HG02678 (cell line): ENCODE measurements around the gene TNRC6A.

Source experiments
- ATAC-seq: cut with Tn5 transposase; IDR thresholded peaks from one replicate; pipeline ENCODE4 v1.9.1; 2021; ENCODE audit warnings: mild to moderate bottlenecking, moderate library complexity; ENCODE audit not compliant: unreplicated experiment

The TNRC6A gene

GRCh38 chr16:24755201-24755874, 25.9 kb downstream of the TNRC6A start:
- no peak for ATAC-seq

DNA sequence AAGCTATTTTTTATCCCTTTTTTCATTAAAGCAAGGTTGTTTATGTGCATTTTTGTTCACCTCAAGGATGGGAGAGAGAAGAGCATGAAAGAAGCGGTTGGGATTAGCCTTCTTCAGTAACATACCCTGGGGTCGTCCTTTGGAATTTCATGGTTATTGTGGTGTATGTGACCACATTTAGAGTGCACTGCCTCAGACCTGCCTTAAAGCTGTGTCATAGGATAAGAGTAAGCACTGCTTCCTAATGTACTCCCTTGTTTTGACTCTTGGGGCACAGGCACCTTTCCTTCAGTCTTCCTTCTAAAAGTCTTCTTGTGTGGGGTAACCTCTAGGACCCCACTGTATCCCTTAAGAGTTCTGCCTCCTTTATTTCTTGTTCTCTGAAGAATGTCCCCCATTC, 28.9 kb downstream of the TNRC6A start:
- no peak for ATAC-seq

- no peak for ATAC-seq
Observed at GRCh38 chr16:24759006-24759405, 29.6 kb downstream of the TNRC6A start.

GRCh38 chr16:24761526-24761925, 32.1 kb downstream of the TNRC6A start:
- no peak for ATAC-seq

DNA sequence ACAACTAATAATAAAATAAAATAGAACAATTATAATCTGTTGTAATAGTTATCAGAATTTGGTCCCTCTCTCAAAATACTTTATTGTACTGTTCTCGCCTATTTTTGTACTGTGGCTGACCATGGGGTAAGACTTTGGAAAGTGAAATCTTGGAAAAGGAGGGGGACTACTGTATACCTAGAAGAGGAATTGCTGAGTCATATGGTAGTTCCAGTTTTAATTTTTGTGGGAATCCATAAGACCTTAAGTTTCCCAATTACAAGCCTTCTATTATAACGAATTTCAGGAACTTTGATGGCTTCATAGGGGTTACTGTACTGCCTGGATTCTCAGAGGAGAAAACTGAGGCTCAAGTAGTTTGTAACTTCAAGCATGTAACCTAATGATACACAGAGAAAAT, 35.5 kb downstream of the TNRC6A start:
- no peak for ATAC-seq

GRCh38 chr16:24766057-24766456, 36.6 kb downstream of the TNRC6A start:
- no peak for ATAC-seq

DNA sequence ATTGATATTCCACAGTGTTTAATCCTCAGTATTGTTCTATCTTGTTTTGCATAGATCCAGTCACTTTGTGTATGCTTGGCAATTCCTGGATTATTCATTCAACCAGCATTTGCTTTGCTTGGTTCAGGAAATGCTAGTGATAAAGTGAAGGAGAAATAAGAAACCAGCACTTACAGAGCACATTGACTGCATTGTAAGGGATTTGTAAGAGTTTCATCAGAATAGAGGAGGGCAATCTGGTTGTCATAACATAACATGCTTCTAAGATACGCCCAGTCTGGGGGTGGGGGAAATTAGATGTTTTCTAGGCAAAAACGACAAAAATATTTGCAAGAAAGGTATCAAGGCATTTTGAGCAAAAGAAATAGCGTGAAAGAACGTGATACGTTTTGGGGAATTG, 40.4 kb downstream of the TNRC6A start:
- ATAC-seq, result no peak

DNA sequence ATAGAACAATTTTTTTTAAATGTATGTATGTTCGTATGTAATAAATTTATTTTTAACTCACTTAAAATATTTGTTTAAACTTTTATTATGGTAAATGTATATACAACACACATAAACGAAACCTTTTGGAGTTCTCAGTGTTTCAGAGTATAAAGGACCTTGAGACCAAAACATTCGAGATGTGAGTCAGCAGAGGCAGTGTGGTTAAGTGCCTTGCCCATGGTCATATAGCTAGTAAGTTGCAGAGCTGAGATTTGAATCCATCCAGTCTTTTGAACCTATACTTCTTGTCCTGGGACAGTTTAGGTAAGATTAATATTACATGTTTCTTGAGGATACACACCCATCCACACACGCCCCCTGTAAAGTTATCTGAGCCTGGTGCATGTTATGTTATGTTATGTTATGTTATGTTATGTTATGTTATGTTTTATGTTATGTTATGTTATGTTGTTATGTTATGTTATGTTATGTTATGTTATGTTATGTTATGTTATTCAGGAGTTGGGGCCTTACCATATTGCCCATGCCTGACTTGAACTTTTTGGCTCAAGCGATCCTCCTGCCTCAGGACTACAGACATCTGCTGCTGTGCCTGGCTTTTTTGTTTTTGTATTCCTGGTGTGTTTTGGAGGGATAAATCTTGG, 41.8 kb downstream of the TNRC6A start:
- ATAC-seq, result no peak

GRCh38 chr16:24771779-24772157, 42.3 kb downstream of the TNRC6A start:
- no peak for ATAC-seq

- no peak for ATAC-seq
Observed at GRCh38 chr16:24773771-24774427, 44.4 kb downstream of the TNRC6A start.

DNA sequence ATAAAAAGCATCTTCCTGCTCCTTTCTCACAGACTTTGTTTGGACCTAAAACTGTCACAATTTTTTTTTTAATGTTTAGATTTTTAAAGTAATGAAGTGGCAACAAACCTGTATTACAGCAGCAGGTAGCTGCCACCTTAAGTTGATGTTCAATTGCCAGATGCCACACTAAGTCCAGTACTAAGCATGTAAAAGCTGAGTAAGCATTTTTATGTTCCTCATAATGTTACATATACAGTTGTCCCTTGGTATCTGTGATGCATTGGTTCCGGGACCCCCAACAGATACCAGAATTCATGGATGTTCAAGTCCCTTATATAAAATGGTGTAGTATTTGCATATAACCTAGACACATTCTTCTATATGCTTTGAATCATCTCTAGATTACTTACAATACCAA, 45.1 kb downstream of the TNRC6A start:
- no peak for ATAC-seq

GRCh38 chr16:24775455-24775854, 46.0 kb downstream of the TNRC6A start:
- no peak for ATAC-seq

DNA sequence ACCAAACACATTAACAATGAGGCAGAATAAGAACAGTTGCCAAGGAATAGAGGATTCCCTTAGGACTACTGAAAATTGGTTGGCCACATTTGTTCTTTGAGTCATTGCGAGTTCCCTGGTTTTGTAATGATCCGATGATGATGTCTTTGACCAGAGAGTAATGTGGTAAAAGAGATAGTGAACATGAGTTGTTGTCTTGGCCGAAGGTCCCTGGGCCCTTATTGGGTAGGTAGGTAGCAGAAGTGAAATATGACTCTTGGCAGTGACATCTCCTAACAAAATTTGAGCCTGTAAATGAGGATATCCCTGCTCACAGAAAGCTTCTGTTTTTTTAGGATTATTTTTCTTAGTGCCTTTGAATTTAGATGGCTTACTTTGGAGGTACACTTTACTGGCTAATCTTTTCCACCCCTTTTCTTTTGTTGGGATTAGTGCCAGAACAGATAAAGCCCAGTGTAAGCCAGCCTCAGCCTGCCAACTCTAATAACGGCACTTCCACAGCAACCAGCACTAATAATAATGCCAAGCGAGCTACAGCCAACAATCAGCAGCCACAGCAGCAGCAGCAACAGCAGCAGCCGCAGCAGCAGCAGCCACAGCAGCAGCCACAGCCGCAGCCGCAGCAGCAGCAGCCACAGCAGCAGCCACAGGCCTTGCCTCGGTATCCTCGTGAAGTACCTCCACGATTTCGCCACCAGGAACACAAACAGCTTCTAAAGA, 47.2 kb downstream of the TNRC6A start:
- no peak for ATAC-seq

DNA sequence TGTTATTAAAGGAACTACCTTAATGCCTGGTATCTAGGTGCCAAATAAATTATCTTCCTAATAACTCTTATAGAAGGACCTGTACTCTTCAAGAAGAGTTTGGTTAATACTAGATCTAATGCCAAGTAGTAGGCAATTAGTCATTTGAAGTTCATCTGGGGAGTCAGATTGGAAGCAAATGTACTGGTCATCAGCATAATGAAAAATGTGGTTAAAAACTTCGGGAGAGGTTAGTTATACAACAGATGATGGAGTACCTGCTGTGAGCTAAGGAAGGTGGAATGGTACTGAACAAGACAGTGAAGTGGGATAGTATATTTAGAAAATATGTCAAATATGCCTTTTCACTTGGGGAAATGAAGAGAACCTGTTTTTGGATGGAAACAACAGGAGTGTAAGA, 49.2 kb downstream of the TNRC6A start:
- no peak for ATAC-seq

DNA sequence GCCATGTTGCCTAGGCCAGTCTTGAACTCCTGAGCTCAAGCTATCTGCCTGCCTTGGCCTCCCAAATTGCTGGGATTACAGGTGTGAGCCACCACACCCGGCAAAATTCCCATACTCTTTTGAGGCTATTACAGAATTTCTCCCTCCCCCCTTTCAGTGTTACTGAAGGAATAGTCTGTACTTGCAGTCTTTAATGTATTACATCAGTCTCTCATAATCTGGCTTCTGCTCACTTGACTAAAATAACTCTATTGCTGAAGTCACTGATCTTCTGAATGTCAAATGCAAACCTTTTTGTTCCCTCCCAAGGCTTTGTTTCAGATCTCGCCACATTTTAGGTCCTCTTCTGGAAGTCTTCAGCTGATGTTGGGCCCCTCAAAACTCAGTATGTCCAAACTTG, 51.8 kb downstream of the TNRC6A start:
- no peak for ATAC-seq

DNA sequence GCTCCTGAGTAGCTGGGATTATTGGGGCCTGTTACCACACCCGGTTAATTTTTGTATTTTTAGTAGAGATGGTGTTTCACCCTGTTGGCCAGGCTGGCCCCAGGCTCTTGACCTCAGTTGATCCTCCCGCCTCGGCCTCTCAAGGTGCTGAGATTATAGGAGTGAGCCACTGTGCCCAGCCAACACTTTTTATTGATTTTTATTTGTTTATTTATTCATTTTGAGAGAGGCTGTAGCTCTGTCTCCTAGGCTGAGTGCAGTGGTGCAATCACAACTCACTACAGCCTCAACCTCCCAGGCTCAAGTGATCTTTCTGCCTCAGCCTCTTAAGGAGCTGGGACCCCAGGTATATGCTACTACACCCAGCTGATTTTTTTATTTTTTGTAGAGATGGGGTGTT, 54.7 kb downstream of the TNRC6A start:
- no peak for ATAC-seq

DNA sequence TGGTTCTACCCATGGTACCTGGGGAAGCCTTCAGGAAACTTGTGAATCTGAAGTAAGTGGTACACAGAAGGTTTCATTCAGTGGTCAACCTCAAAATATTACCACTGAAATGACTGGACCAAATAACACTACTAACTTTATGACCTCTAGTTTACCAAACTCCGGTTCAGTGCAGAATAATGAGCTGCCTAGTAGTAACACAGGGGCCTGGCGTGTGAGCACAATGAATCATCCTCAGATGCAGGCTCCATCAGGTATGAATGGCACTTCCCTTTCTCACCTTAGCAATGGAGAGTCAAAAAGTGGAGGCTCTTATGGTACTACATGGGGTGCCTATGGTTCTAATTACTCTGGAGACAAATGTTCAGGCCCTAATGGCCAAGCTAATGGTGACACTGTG, 60.4 kb downstream of the TNRC6A start:
- ATAC-seq, result no peak

DNA sequence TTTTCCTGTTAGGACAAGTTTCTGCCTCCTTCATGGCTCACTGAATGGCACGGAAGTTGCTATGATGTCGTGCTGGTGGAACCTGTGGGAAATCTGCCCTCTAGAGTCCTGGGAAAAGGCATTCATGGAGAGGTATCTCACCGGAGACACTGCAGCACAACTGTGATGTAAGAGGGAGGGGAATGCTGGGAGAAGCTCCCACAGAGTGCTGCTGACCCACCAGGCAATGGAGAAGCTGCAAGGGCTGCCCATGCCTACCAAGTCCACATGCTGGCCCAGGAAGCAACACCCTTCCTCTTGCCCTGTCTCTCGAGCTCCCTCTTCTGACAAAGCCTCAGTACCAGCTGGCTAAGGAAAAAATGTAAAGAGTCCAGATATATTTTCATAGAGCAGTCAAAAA, 71.1 kb downstream of the TNRC6A start:
- no peak for ATAC-seq

DNA sequence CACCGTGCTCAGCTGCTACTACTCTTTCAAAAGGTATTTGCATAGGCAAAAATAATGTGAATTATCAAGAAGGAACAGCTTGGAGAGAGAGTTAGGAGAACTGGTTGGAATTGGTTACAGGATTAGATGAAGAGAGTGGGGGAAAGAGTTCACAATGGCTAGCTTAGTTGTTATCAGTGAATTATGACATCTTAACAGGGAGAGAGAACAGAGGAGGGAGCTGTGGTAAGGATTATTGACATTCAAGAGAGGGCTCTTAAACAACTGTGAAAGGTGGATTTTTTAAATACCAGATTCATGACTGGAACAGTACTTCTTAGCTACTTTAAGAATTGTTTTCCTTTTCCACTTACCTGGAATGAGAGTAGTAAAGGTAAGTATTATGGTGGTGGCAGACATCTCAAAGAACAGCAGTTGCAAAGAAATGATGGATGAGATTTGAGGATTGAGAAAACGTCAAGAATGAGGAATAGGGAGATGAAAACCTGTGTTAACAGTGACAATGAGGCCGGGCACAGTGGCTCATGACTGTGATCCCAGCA, 72.4 kb downstream of the TNRC6A start:
- ATAC-seq, result no peak

- ATAC-seq, result no peak
Observed at GRCh38 chr16:24805484-24805883, 76.0 kb downstream of the TNRC6A start.

- no peak for ATAC-seq
Observed at GRCh38 chr16:24807301-24807700, 77.8 kb downstream of the TNRC6A start.
